Measurements from ENCODE around the gene TMPO. TPM values are rescaled to one million over a fixed set of nuclear protein-coding genes. Genes with fewer than 3 reads are reported as not detected.

TMPO gene
- total and polyA plus RNA-seq, 2 experiments from 2014 or later = 75.5 to 256 TPM

DNA sequence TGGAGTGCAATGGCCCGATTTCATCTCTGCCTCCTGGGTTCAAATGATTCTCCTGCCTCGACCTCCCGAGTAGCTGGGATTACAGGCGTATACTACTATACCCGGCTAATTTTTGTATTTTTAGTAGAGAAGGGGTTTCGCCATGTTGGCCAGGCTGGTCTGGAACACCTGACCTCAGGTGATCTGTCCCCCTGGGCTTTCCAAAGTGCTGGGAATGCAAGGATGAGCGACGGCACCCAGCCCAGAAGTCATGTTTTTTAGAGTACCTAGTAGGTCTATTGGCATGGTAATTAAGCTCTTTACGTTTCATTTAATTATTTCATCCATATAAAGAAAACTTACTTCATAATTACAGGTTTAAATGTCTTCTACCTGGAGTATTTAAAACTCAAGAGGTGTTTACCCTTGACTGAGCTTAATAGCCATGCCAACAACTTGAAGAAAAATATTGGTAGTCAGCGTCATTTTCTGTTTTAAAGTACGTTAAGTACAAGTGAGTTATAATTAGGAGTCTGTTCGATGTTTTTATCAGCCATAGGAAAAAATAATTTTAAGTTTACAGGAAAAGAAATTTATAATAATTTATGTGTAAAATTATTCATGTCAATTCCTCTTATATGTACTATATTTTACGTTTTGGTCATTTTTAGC, 4.0 kb downstream of the TMPO start (continued):
- TF ChIP-seq, protein P1, sequence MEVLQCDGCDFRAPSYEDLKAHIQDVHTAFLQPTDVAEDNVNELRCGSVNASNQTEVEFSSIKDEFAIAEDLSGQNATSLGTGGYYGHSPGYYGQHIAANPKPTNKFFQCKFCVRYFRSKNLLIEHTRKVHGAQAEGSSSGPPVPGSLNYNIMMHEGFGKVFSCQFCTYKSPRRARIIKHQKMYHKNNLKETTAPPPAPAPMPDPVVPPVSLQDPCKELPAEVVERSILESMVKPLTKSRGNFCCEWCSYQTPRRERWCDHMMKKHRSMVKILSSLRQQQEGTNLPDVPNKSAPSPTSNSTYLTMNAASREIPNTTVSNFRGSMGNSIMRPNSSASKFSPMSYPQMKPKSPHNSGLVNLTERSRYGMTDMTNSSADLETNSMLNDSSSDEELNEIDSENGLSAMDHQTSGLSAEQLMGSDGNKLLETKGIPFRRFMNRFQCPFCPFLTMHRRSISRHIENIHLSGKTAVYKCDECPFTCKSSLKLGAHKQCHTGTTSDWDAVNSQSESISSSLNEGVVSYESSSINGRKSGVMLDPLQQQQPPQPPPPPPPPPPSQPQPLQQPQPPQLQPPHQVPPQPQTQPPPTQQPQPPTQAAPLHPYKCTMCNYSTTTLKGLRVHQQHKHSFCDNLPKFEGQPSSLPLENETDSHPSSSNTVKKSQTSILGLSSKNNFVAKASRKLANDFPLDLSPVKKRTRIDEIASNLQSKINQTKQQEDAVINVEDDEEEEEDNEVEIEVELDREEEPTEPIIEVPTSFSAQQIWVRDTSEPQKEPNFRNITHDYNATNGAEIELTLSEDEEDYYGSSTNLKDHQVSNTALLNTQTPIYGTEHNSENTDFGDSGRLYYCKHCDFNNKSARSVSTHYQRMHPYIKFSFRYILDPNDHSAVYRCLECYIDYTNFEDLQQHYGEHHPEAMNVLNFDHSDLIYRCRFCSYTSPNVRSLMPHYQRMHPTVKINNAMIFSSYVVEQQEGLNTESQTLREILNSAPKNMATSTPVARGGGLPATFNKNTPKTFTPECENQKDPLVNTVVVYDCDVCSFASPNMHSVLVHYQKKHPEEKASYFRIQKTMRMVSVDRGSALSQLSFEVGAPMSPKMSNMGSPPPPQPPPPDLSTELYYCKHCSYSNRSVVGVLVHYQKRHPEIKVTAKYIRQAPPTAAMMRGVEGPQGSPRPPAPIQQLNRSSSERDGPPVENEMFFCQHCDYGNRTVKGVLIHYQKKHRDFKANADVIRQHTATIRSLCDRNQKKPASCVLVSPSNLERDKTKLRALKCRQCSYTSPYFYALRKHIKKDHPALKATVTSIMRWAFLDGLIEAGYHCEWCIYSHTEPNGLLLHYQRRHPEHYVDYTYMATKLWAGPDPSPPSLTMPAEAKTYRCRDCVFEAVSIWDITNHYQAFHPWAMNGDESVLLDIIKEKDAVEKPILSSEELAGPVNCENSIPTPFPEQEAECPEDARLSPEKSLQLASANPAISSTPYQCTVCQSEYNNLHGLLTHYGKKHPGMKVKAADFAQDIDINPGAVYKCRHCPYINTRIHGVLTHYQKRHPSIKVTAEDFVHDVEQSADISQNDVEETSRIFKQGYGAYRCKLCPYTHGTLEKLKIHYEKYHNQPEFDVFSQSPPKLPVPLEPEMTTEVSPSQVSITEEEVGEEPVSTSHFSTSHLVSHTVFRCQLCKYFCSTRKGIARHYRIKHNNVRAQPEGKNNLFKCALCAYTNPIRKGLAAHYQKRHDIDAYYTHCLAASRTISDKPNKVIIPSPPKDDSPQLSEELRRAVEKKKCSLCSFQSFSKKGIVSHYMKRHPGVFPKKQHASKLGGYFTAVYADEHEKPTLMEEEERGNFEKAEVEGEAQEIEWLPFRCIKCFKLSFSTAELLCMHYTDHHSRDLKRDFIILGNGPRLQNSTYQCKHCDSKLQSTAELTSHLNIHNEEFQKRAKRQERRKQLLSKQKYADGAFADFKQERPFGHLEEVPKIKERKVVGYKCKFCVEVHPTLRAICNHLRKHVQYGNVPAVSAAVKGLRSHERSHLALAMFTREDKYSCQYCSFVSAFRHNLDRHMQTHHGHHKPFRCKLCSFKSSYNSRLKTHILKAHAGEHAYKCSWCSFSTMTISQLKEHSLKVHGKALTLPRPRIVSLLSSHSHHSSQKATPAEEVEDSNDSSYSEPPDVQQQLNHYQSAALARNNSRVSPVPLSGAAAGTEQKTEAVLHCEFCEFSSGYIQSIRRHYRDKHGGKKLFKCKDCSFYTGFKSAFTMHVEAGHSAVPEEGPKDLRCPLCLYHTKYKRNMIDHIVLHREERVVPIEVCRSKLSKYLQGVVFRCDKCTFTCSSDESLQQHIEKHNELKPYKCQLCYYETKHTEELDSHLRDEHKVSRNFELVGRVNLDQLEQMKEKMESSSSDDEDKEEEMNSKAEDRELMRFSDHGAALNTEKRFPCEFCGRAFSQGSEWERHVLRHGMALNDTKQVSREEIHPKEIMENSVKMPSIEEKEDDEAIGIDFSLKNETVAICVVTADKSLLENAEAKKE (CRISPR knock-in tag; IDR thresholded peaks at IDR 0.05) = no peak
- TF ChIP-seq EZH2phosphoT487 (IDR thresholded peaks at IDR 0.05; ENCODE audit: unreplicated experiment) (no peak), CREB1 (CRISPR knock-in tag; IDR thresholded peaks at IDR 0.05; ENCODE audit: low read depth) (no peak), STAT1 (IDR thresholded peaks at IDR 0.05; ENCODE audit: unreplicated experiment) (no peak), JUNB (IDR thresholded peaks at IDR 0.05; ENCODE audit: unreplicated experiment) (no peak), ZNF114 (CRISPR knock-in tag; IDR thresholded peaks at IDR 0.05) (no peak), POLR2AphosphoS5 (IDR thresholded peaks at IDR 0.05; ENCODE audit: low read depth) (no peak), NANOG (IDR thresholded peaks at IDR 0.05; ENCODE audit: borderline replicate concordance) (no peak)
- TF ChIP-seq, protein P2, sequence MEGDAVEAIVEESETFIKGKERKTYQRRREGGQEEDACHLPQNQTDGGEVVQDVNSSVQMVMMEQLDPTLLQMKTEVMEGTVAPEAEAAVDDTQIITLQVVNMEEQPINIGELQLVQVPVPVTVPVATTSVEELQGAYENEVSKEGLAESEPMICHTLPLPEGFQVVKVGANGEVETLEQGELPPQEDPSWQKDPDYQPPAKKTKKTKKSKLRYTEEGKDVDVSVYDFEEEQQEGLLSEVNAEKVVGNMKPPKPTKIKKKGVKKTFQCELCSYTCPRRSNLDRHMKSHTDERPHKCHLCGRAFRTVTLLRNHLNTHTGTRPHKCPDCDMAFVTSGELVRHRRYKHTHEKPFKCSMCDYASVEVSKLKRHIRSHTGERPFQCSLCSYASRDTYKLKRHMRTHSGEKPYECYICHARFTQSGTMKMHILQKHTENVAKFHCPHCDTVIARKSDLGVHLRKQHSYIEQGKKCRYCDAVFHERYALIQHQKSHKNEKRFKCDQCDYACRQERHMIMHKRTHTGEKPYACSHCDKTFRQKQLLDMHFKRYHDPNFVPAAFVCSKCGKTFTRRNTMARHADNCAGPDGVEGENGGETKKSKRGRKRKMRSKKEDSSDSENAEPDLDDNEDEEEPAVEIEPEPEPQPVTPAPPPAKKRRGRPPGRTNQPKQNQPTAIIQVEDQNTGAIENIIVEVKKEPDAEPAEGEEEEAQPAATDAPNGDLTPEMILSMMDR (conservative IDR thresholded peaks at IDR 0.05; ENCODE audit: low read depth in 2 of 2) = no peak

Data from GM23338 (cell line).